ENCODE measurements around the gene TAOK1.

Gene TAOK1

GRCh38 chr17:29386760-29387159 is 3.4 kb upstream of the TAOK1 start:
- in situ Hi-C loops (cut with HindIII; ENCODE audit: low pct_unique_long_range_greater_than_20kb, low sequenced_read_pairs): no loop called here
- no peak for DNase-seq (ENCODE audit: low read depth in 1 of 2, low spot score in 1 of 2)
- TF ChIP-seq JUND (IDR thresholded peaks at IDR 0.05; ENCODE audit: low read depth): no peak

DNA sequence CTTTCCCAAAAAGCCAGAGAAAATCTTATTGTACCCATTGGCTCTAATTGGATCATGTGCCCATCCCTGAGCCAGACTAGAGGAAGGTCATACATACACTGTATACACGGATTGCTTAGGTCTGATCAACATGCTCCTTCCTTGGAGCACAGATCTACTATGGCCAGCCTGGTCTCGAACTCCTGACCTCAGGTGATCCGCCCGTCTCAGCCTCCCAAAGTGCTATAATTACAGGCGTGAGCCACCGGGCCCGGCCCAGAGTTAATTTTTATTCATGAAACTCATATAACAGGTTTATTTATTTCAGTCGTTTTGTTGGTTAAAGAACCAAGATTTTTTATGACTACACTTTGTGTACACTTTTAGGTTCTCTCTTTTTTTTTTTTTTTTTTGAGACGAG is 1.2 kb upstream of the TAOK1 start:
- no peak for DNase-seq (ENCODE audit: low read depth in 1 of 2, low spot score in 1 of 2)
- no peak for TF ChIP-seq JUND (IDR thresholded peaks at IDR 0.05; ENCODE audit: low read depth)
- in situ Hi-C loops (cut with HindIII; ENCODE audit: low pct_unique_long_range_greater_than_20kb, low sequenced_read_pairs): no loop called here

DNA sequence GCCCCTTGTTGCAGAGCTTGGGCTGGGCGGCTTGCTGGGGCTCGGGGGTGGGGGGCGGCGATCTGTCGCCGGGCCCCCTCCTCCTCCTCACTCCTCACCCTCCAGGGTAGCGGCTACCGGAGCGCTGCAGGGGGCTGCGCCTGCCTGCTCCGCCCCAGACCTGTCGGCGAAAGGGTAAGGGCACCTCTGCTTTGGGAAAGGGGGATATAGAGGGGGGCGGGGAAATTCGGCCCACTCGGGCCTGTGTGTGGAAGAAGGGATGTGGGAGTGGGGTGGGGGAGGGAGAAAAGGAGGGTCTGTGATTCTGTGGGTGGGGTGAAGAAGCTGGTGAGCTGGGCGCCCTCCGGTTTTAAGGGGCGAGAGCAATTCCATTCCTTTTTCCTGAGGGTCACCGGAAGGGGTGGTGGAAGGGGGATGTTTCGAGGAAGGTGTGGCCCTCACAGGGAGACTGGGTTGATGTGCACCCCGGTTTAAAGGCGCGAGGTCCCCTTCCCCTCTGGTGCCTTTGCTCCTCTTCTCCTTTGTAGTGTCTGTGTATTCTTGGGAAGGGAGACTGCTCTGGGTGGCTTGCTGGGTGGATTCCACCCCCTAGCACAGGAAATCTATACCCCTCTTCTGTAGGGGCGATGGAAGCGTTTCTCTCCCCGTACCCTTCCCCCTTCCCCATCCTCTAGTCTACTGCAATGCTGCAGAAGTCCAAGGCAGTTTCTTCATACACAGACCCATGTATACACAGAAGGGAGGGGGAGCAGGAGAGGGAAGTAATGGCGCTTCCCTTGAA is 878 bp downstream of the TAOK1 start:
- peak in 1 of 2 experiments; percentile 59 for DNase-seq (ENCODE audit: low read depth in 1 of 2, low spot score in 1 of 2)
- in situ Hi-C loops (cut with HindIII; ENCODE audit: low pct_unique_long_range_greater_than_20kb, low sequenced_read_pairs): no loop called here
- no peak for TF ChIP-seq JUND (IDR thresholded peaks at IDR 0.05; ENCODE audit: low read depth)

DNA sequence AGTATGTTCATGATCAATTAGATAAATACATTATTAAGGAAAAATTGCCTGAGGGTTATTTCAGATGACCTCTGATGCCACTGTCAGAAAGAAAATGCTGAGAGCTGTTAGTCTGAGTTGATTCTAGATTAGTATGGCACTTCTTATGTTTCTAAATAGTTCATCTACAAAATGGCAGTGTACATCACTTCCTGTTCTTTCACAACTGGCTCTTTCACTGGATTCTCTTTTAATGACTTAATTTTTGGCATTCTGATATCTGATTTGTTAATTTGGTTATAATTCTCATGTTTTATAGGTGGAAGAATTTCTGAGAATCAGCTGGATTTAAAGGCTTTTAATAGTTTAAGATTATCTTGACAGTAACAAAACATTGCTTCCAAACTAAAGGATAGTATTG is 3.3 kb downstream of the TAOK1 start:
- no peak for TF ChIP-seq JUND (IDR thresholded peaks at IDR 0.05; ENCODE audit: low read depth)
- in situ Hi-C loops (cut with HindIII; ENCODE audit: low pct_unique_long_range_greater_than_20kb, low sequenced_read_pairs): no loop called here

DNA sequence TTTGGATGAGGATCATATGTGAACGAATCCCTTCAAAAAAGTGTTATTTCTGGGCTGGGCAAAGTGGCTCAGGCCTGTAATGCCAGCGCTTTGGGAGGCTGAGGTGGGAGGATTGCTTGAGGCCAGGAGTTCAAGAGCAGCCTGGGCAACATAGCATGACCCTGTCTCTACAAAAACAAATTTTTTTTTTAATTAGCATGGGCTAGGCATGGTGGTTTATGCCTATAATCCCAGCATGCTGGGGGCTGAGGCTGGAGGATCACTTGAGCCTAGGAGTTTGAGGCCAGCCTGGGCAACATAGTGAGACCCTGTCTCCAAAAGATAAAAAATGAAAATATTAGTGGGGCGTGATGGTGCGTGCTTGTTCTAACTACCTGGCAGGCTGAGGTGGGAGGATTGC is 4.6 kb downstream of the TAOK1 start:
- in situ Hi-C loops (cut with HindIII; ENCODE audit: low pct_unique_long_range_greater_than_20kb, low sequenced_read_pairs): no loop called here
- DNase-seq (ENCODE audit: low read depth in 1 of 2, low spot score in 1 of 2): no peak
- no peak for TF ChIP-seq JUND (IDR thresholded peaks at IDR 0.05; ENCODE audit: low read depth)

More for the DNA sequence above, 3.3 kb downstream of the TAOK1 start:
- no peak for DNase-seq (ENCODE audit: low read depth in 1 of 2, low spot score in 1 of 2)

DNA sequence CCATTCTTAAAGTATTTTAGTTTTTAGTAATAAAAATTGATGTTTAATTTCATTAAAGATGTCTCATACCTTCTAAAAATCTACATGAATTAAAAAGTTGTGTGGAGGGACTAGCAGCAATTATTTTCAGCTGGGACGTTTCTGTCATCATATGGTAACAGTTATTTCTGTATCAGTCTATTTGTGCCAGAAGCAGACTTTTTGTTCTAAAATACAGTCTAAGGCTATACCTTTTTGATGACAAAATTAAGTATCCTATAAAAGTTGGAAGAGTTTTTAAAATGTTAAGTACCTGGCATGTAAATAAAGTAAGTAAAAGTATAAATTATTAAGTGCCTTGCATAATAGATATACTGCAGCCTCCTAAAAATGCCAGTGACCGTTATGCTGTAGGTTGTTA is 5.9 kb downstream of the TAOK1 start:
- no peak for DNase-seq (ENCODE audit: low read depth in 1 of 2, low spot score in 1 of 2)
- no peak for TF ChIP-seq JUND (IDR thresholded peaks at IDR 0.05; ENCODE audit: low read depth)
- in situ Hi-C loops (cut with HindIII; ENCODE audit: low pct_unique_long_range_greater_than_20kb, low sequenced_read_pairs): no loop called here

DNA sequence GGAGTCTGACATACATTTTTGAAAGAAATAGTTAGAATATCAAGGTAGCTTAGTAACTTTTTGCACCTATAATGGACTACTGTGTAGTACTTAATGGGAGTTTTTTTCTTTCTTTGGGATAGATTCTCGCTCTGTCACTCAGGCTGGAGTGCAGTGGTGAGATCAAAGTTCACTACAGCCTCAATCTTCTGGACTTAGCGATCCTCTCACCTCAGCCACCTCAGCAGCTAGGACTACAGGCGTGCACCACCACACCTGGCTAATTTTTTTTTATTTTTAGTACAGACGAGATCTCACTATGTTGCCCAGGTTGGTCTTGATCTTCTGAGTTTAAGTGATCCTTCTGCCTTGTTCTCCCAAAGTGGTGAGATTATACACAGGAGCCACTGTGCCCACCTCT is 9.5 kb downstream of the TAOK1 start:
- DNase-seq (ENCODE audit: low read depth in 1 of 2, low spot score in 1 of 2): no peak
- TF ChIP-seq JUND (IDR thresholded peaks at IDR 0.05; ENCODE audit: low read depth): no peak
- in situ Hi-C loops (cut with HindIII; ENCODE audit: low pct_unique_long_range_greater_than_20kb, low sequenced_read_pairs): no loop called here

DNA sequence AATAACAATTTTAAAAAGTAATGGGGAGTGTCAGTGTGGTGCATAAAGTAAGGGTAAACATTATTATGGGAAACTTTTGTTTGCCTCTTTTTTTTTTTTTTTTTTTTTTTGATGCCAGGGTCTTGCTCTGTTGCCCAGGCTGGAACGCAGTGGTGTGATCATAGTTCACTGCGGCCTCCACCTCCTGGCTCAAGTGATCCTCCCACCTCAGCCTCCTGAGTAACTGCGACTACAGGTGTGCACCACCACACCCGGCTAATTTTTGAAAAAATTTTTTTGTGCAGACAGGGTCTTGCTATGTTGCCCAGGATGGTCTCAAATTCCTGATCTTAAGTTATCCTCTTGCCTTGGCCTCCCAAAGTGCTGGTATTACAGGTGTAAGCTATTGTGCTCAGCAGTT is 10.7 kb downstream of the TAOK1 start:
- TF ChIP-seq JUND (IDR thresholded peaks at IDR 0.05; ENCODE audit: low read depth): no peak

GRCh38 chr17:29401258-29401657 is 11.1 kb downstream of the TAOK1 start:
- no peak for TF ChIP-seq JUND (IDR thresholded peaks at IDR 0.05; ENCODE audit: low read depth)
- no peak for DNase-seq (ENCODE audit: low read depth in 1 of 2, low spot score in 1 of 2)
- in situ Hi-C loops (cut with HindIII; ENCODE audit: low pct_unique_long_range_greater_than_20kb, low sequenced_read_pairs): no loop called here

More for the DNA sequence above, 10.7 kb downstream of the TAOK1 start:
- DNase-seq (ENCODE audit: low read depth in 1 of 2, low spot score in 1 of 2): no peak
- in situ Hi-C loops (cut with HindIII; ENCODE audit: low pct_unique_long_range_greater_than_20kb, low sequenced_read_pairs): no loop called here

- no peak for DNase-seq (ENCODE audit: low read depth in 1 of 2, low spot score in 1 of 2)
- in situ Hi-C loops (cut with HindIII; ENCODE audit: low pct_unique_long_range_greater_than_20kb, low sequenced_read_pairs): no loop called here
- no peak for TF ChIP-seq JUND (IDR thresholded peaks at IDR 0.05; ENCODE audit: low read depth)
Observed at GRCh38 chr17:29407856-29408255, 17.7 kb downstream of the TAOK1 start.

DNA sequence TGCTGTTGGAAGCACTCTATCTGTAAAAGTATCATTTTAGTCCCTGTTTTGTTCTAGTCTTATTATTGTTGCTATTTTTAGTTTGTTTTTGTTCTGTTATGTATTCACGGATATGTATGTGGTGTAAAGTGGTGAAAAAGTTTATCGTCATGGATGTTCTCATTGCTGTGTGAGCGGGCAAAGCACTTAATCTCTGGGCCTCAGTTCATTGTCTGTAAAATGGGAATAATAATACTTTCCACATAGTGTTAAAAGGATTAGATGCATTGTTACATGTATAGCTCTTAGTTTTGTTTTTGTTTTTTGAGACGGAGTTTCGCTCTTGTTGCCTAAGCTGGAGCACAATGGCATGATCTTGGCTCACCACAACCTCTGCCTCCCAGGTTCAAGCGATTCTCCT is 19.8 kb downstream of the TAOK1 start:
- in situ Hi-C loops (cut with HindIII; ENCODE audit: low pct_unique_long_range_greater_than_20kb, low sequenced_read_pairs): no loop called here

GRCh38 chr17:29412780-29413565 is 22.8 kb downstream of the TAOK1 start:
- TF ChIP-seq JUND (IDR thresholded peaks at IDR 0.05; ENCODE audit: low read depth): no peak
- in situ Hi-C loops (cut with HindIII; ENCODE audit: low pct_unique_long_range_greater_than_20kb, low sequenced_read_pairs): no loop called here
- no peak for DNase-seq (ENCODE audit: low read depth in 1 of 2, low spot score in 1 of 2)

More for the DNA sequence above, 19.8 kb downstream of the TAOK1 start:
- no peak for DNase-seq (ENCODE audit: low read depth in 1 of 2, low spot score in 1 of 2)
- no peak for TF ChIP-seq JUND (IDR thresholded peaks at IDR 0.05; ENCODE audit: low read depth)

- in situ Hi-C loops (cut with HindIII; ENCODE audit: low pct_unique_long_range_greater_than_20kb, low sequenced_read_pairs): no loop called here
- DNase-seq (ENCODE audit: low read depth in 1 of 2, low spot score in 1 of 2): no peak
- no peak for TF ChIP-seq JUND (IDR thresholded peaks at IDR 0.05; ENCODE audit: low read depth)
Observed at GRCh38 chr17:29420128-29420527, 30.0 kb downstream of the TAOK1 start.
